HepG2 (cell line): ENCODE results near the gene OR6S1. TPM values are rescaled to one million over a fixed set of nuclear protein-coding genes. Genes with fewer than 3 reads are reported as not detected.

ENCODE experiments used
- ATAC-seq: fragments of 200-7000 bp; cut with Tn5 transposase; 3 replicates; pipeline ENCODE4 v1.9.1; 2020; ENCODE audit warnings: mild to moderate bottlenecking, moderate library complexity
- BruUV-seq: library from RNA; stranded (reverse); fragments of 400-500 nt; replicated peaks from 2 replicates; lab custom pipeline; 2021; lab: Mats Ljungman, UMichigan
- CTCF ChIA-PET: fragments of 300-600 bp; formaldehyde crosslinking; extraction: SDS; loops from one replicate; lab custom pipeline; 2021; ENCODE audit warnings: low total read pairs, inconsistent platforms, low intra/inter-chr PET ratio; lab: Yijun Ruan, JAX
- POLR2A ChIA-PET: fragments of 350-600 bp; sonication (Branson Sonifier 250); formaldehyde crosslinking; loops from one replicate; lab custom pipeline; 2020; ENCODE audit warnings: antibody characterized with exemption, inconsistent platforms; lab: Yijun Ruan, JAX
- DNase-seq: peaks from one replicate; pipeline ENCODE4 v3.0.0-alpha.2; 2015; ENCODE audit warnings: low spot score
- FAIRE-seq: peaks from 3 replicates; lab custom pipeline; 2011; peaks lifted over from hg19 to GRCh38; lab: Jason Lieb, UNC
- H2AFZ ChIP-seq: one replicate; pipeline ENCODE4 v1.6.1; 2011; ENCODE audit warnings: low read length, inconsistent platforms
- H3K27ac ChIP-seq: fragments of 300-600 bp; 3 replicates; pipeline ENCODE4 v1.8.0; 2011; ENCODE audit warnings: mixed run types, mild to moderate bottlenecking, mixed read lengths, low read length, inconsistent platforms; ENCODE audit not compliant: insufficient read depth; ENCODE audit errors: extremely low read length
- H3K27me3 ChIP-seq, 2 experiments: fragments of 200-600 bp in 1 of 2; 2 replicates in 1 of 2; 3 replicates in 1 of 2; pipeline versions ENCODE4 v1.6.0 to v1.8.0; 2011; ENCODE audit warnings: low read length in 2 of 2, mild to moderate bottlenecking in 2 of 2, moderate library complexity in 2 of 2, inconsistent platforms in 1 of 2; ENCODE audit not compliant: insufficient read depth in 2 of 2, control insufficient read depth in 1 of 2
- H3K36me3 ChIP-seq, 2 experiments: fragments of 200-600 bp in 1 of 2; replicated peaks in 1 of 2; 2 replicates in 1 of 2; 3 replicates in 1 of 2; pipeline versions ENCODE4 v1.5.1 to v1.8.0; 2011; ENCODE audit warnings: low read length in 2 of 2, inconsistent platforms in 1 of 2; ENCODE audit not compliant: insufficient read depth in 2 of 2, control insufficient read depth in 1 of 2
- H3K4me1 ChIP-seq: 2 replicates; pipeline ENCODE4 v1.5.1; 2012; ENCODE audit warnings: low read length, inconsistent platforms; ENCODE audit not compliant: insufficient read depth
- H3K4me2 ChIP-seq: 2 replicates; pipeline ENCODE4 v1.6.0; 2011; ENCODE audit warnings: low read depth, low read length, inconsistent platforms
- H3K4me3 ChIP-seq, 3 experiments: fragments of 200-600 bp in 1 of 3; sonication (generic), shearing (Covaris generic) in 1 of 3; replicated peaks in 1 of 3; 2 replicates each; pipeline ENCODE4 v1.5.1; 2011 to 2016; ENCODE audit warnings: low read length in 3 of 3, inconsistent platforms in 2 of 3, low read depth in 2 of 3, mild to moderate bottlenecking in 2 of 3, control low read depth in 1 of 3, mixed read lengths in 1 of 3; ENCODE audit not compliant: insufficient read depth in 1 of 3
- H3K79me2 ChIP-seq: one replicate; pipeline ENCODE4 v1.6.1; 2011; ENCODE audit warnings: low read length, inconsistent platforms; ENCODE audit not compliant: insufficient read depth
- H3K9ac ChIP-seq: 2 replicates; pipeline ENCODE4 v1.6.0; 2011; ENCODE audit warnings: mild to moderate bottlenecking, low read depth, low read length, inconsistent platforms; ENCODE audit not compliant: insufficient read depth
- H3K9me3 ChIP-seq: 2 replicates; pipeline ENCODE4 v1.5.1; 2012; ENCODE audit warnings: mild to moderate bottlenecking, low read length
- H4K20me1 ChIP-seq: 2 replicates; pipeline ENCODE4 v1.6.0; 2011; ENCODE audit warnings: inconsistent platforms, mild to moderate bottlenecking, low read length, moderate library complexity; ENCODE audit not compliant: insufficient read depth
- AGO2 ChIP-seq: fragments of 200-400 bp; formaldehyde crosslinking; optimal IDR thresholded peaks from 2 replicates; pipeline ENCODE3; 2017; ENCODE audit warnings: mild to moderate bottlenecking, low read depth, low read length, moderate library complexity
- AKAP8 ChIP-seq: sonication (generic); formaldehyde crosslinking; IDR thresholded peaks from 2 replicates; pipeline ENCODE4 v1.5.1; 2020; ENCODE audit warnings: mild to moderate bottlenecking, missing genetic modification reagents
- ASH2L ChIP-seq: fragments of 300-600, 200-600 bp; sonication (generic); IDR thresholded peaks from 2 replicates; pipeline ENCODE4 v1.7.0; 2017; ENCODE audit warnings: low read depth, mild to moderate bottlenecking, moderate library complexity, mixed read lengths, low read length; ENCODE audit not compliant: insufficient read length
- BRD4 ChIP-seq: sonication (generic); formaldehyde crosslinking; IDR thresholded peaks from 2 replicates; pipeline ENCODE4 v1.4.0; 2020; ENCODE audit warnings: missing genetic modification reagents
- FOXO1 ChIP-seq: sonication (generic); formaldehyde crosslinking; IDR thresholded peaks from 2 replicates; pipeline ENCODE4 v1.4.0; 2020; ENCODE audit warnings: missing genetic modification reagents
- GATAD2A ChIP-seq: IDR thresholded peaks from 2 replicates; pipeline ENCODE4 v1.6.1; 2016
- HCFC1 ChIP-seq: fragments of 150-350 bp; IDR thresholded peaks from 2 replicates; pipeline ENCODE4 v1.6.1; 2014; ENCODE audit warnings: low read depth, low read length
- MAZ ChIP-seq, 2 experiments: sonication (generic) in 1 of 2; formaldehyde crosslinking in 1 of 2; IDR thresholded peaks; 2 replicates each; pipeline versions ENCODE4 v1.5.0 to v1.6.1; 2012 to 2020; ENCODE audit warnings: low read depth in 2 of 2, mild to moderate bottlenecking in 2 of 2, borderline replicate concordance in 1 of 2, improper control_type of control experiment in 1 of 2, low read length in 1 of 2, missing genetic modification reagents in 1 of 2, moderate library complexity in 1 of 2
- SAP130 ChIP-seq: IDR thresholded peaks from 2 replicates; pipeline ENCODE4 v1.6.1; 2016; ENCODE audit warnings: low read depth
- SRY ChIP-seq: sonication (generic); formaldehyde crosslinking; IDR thresholded peaks from 2 replicates; pipeline ENCODE4 v1.8.0; 2022; ENCODE audit warnings: mild to moderate bottlenecking, missing genetic modification reagents
- YEATS4 ChIP-seq: sonication (generic); formaldehyde crosslinking; IDR thresholded peaks from 2 replicates; pipeline ENCODE4 v1.4.0; 2020; ENCODE audit warnings: missing genetic modification reagents, borderline replicate concordance
- ZBTB7A ChIP-seq: sonication (generic); formaldehyde crosslinking; IDR thresholded peaks from 2 replicates; pipeline ENCODE4 v1.8.0; 2022; ENCODE audit warnings: mild to moderate bottlenecking, missing genetic modification reagents
- ZFP82 ChIP-seq: sonication (generic); formaldehyde crosslinking; IDR thresholded peaks from 2 replicates; pipeline ENCODE4 v1.5.1; 2020; ENCODE audit warnings: mild to moderate bottlenecking, missing genetic modification reagents, borderline replicate concordance
- ZFX ChIP-seq: sonication (generic); formaldehyde crosslinking; IDR thresholded peaks from 2 replicates; pipeline ENCODE4 v1.4.0; 2020; ENCODE audit warnings: mild to moderate bottlenecking, low read depth, missing genetic modification reagents, moderate library complexity
- ZKSCAN1 ChIP-seq: fragments of 150-350 bp; IDR thresholded peaks from 2 replicates; pipeline ENCODE4 v1.6.1; 2014; ENCODE audit warnings: low read length
- ZMAT3 ChIP-seq: sonication (generic); formaldehyde crosslinking; conservative IDR thresholded peaks from 2 replicates; pipeline ENCODE4 v1.7.0; 2021; ENCODE audit warnings: missing genetic modification reagents
- ZNF639 ChIP-seq: conservative IDR thresholded peaks from 2 replicates; pipeline ENCODE4 v1.6.1; 2018; ENCODE audit warnings: missing genetic modification reagents
- ZNF839 ChIP-seq: sonication (generic); formaldehyde crosslinking; IDR thresholded peaks from 2 replicates; pipeline ENCODE4 v1.4.0; 2020; ENCODE audit warnings: missing genetic modification reagents, mild to moderate bottlenecking, borderline replicate concordance
- ZSCAN12 ChIP-seq: sonication (generic); formaldehyde crosslinking; IDR thresholded peaks from 2 replicates; pipeline ENCODE4 v1.9.0; 2021; ENCODE audit warnings: mild to moderate bottlenecking, missing genetic modification reagents
- ZZZ3 ChIP-seq: sonication (generic); formaldehyde crosslinking; IDR thresholded peaks from 2 replicates; pipeline ENCODE4 v1.4.0; 2020; ENCODE audit warnings: missing genetic modification reagents, mild to moderate bottlenecking, borderline replicate concordance
- WGBS: methylation state at CpG from one replicate; pipeline ENCODE4 v1.1.6; 2017; ENCODE audit warnings: low lambda C conversion rate; 5-methylcytosine and 5-hydroxymethylcytosine counted together
- in situ Hi-C: cut with HindIII; loops from 2 replicates; pipeline ENCODE4 v1.10.0; 2017; ENCODE audit warnings: low pct_unique_long_range_greater_than_20kb; ENCODE audit not compliant: extremely low pct_ligation_motif_present
- intact Hi-C: fragments of 100-400 bp; cut with micrococcal nuclease; formaldehyde crosslinking; loops from one replicate; pipeline ENCODE4 v1.10.0; 2022; ENCODE audit not compliant: unreplicated experiment
- polyA plus RNA-seq, 8 experiments: library from polyadenylated mRNA; depleted of rRNA in 3 of 8; stranded (reverse) in 7 of 8; unstranded in 1 of 8; fragments of >200 nt; fragmentation: Illumina TruSeq in 4 of 8; extraction: Trizol in 4 of 8; gene quantifications; 2 replicates each; pipeline versions ENCODE4 v1.2.1 to v1.2.3, GENCODE V29; 2011 to 2016; ENCODE audit warnings: low read depth in 4 of 8, missing spikeins in 1 of 8, mixed read lengths in 1 of 8; ENCODE audit not compliant: insufficient read depth in 1 of 8
- total RNA-seq, 5 experiments: library from RNA; depleted of rRNA; stranded (reverse); fragments of >200 nt; fragmentation: Illumina TruSeq; extraction: Trizol; gene quantifications; 2 replicates each; pipeline ENCODE4 v1.2.3, GENCODE V29; 2016; ENCODE audit warnings: low read depth in 1 of 5
- TF ChIP-seq, protein P1 (sequence below): sonication (generic); formaldehyde crosslinking; conservative IDR thresholded peaks from 2 replicates; pipeline ENCODE4 v1.4.0; 2020; ENCODE audit warnings: missing genetic modification reagents

The OR6S1 gene
- total and polyA plus RNA-seq, 2 of the 13 experiments (the other 11 are each of a cell fraction or from before 2014, with no cell fraction given): 0.09 TPM; not detected in 1

GRCh38 chr14:20690848-20691640, 49.6 kb upstream of the OR6S1 start (continued):
- peak; percentile 59 for TF ChIP-seq GATAD2A (CRISPR knock-in tag)
- TF ChIP-seq AKAP8 (CRISPR knock-in tag): no peak
- no peak for TF ChIP-seq MAZ (IDR thresholded peaks at IDR 0.05; ENCODE audit: borderline replicate concordance, low read depth, low read length)
- TF ChIP-seq MAZ (CRISPR knock-in tag; IDR thresholded peaks at IDR 0.05; ENCODE audit: low read depth): peak; percentile 53; the same call in 1 of the 2 replicates
- no peak for TF ChIP-seq ZZZ3
- TF ChIP-seq, all 625 proteins: peak for 79

- Histone ChIP-seq H3K9ac (peak within 1 kb of the TSS; percentile 95), H3K79me2 (peaks cover 76% of the 10 kb centered on the region), H3K36me3 (peaks cover 4 to 19% of the 10 kb centered on the region in 2 experiments), H3K4me1 (peaks cover 45% of the 10 kb centered on the region), H4K20me1 (peaks cover 36% of the 10 kb centered on the region), H3K9me3 (no peaks in the 10 kb centered on the region), H3K4me2 (peak within 1 kb of the TSS; percentile 96), H3K4me3 (peak within 1 kb of the TSS; percentile 83 to 89 (median 89)), H2AFZ (no peak within 1 kb of the TSS), H3K27ac (peak within 1 kb of the TSS; percentile 97), H3K27me3 (peaks cover 0 to 5% of the 10 kb centered on the region in 2 experiments; a peak in 1 of 5 replicates)
- BruUV-seq: no TSS peak
- WGBS: 30% methylated on average over 7 of the region's 7 CpGs
- in situ Hi-C loops (loop anchor here (10.0 kb wide), 1 partner anchor 364 kb away; no protein-coding TSS in a partner anchor), intact Hi-C loops (loop anchor here (5.0 kb wide), 1 partner anchor 271 kb away; no protein-coding TSS in a partner anchor)
- ATAC-seq (no peak), DNase-seq (peak; percentile 58), FAIRE-seq (peak; percentile 52)
- POLR2A ChIA-PET: interaction anchor here (0.6 to 8.9 kb wide), 24 partner anchors 7 to 415 kb away, joined by 3 to 105 read pairs (median 6); partner anchors contain the start of genes APEX1, OSGEP, PARP2 and PIP4P1
- CTCF ChIA-PET: interaction anchor here (0.9 to 1.2 kb wide), 2 partner anchors 23 to 25 kb away, joined by 4 to 5 read pairs; no protein-coding TSS in a partner anchor
- TF ChIP-seq ZFP82 (no peak), ZBTB7A (no peak), BRD4 (CRISPR knock-in tag) (no peak), AGO2 (no peak), ZMAT3 (no peak), ZSCAN12 (CRISPR knock-in tag) (no peak), HCFC1 (no peak), ZNF639 (CRISPR knock-in tag) (no peak), ASH2L (no peak), SRY (CRISPR knock-in tag) (no peak), ZKSCAN1 (no peak), FOXO1 (CRISPR knock-in tag) (no peak; the same call in 1 of the 2 replicates), ZNF839 (CRISPR knock-in tag) (no peak), YEATS4 (CRISPR knock-in tag) (no peak), SAP130 (CRISPR knock-in tag) (peak; percentile 52), ZFX (CRISPR knock-in tag) (no peak)
- TF ChIP-seq, protein P1, sequence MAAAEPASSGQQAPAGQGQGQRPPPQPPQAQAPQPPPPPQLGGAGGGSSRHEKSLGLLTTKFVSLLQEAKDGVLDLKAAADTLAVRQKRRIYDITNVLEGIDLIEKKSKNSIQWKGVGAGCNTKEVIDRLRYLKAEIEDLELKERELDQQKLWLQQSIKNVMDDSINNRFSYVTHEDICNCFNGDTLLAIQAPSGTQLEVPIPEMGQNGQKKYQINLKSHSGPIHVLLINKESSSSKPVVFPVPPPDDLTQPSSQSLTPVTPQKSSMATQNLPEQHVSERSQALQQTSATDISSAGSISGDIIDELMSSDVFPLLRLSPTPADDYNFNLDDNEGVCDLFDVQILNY (CRISPR knock-in tag): no peak
Measured at GRCh38 chr14:20688167-20688839, 46.8 kb upstream of the OR6S1 start, which contains the start of gene ANG. ANG (plus strand) TSS chr14:20688764; CDS start chr14:20693565, 4,801 bp downstream.
